Stimulated activated CD4-positive, alpha-beta T cell treated with anti-CD3 and anti-CD28 coated beads, Interleukin-12 subunit alpha, Interleukin-12 subunit beta, amount 100 ng/mL, for 24 hours (primary cell): ENCODE data around the gene IRS1.
"Not testable (repeated sequence)": the region's sequence is repeated elsewhere in the genome, so short reads cannot be mapped to it uniquely, and the experiment has no call there.

Experiments used
- DNase-seq, 2 experiments: peaks; one replicate each; pipeline ENCODE4 v3.0.0-alpha.2; 2020; ENCODE audit warnings: low read depth in 2 of 2

IRS1 gene, protein sequence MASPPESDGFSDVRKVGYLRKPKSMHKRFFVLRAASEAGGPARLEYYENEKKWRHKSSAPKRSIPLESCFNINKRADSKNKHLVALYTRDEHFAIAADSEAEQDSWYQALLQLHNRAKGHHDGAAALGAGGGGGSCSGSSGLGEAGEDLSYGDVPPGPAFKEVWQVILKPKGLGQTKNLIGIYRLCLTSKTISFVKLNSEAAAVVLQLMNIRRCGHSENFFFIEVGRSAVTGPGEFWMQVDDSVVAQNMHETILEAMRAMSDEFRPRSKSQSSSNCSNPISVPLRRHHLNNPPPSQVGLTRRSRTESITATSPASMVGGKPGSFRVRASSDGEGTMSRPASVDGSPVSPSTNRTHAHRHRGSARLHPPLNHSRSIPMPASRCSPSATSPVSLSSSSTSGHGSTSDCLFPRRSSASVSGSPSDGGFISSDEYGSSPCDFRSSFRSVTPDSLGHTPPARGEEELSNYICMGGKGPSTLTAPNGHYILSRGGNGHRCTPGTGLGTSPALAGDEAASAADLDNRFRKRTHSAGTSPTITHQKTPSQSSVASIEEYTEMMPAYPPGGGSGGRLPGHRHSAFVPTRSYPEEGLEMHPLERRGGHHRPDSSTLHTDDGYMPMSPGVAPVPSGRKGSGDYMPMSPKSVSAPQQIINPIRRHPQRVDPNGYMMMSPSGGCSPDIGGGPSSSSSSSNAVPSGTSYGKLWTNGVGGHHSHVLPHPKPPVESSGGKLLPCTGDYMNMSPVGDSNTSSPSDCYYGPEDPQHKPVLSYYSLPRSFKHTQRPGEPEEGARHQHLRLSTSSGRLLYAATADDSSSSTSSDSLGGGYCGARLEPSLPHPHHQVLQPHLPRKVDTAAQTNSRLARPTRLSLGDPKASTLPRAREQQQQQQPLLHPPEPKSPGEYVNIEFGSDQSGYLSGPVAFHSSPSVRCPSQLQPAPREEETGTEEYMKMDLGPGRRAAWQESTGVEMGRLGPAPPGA (N-terminal part only)

DNA sequence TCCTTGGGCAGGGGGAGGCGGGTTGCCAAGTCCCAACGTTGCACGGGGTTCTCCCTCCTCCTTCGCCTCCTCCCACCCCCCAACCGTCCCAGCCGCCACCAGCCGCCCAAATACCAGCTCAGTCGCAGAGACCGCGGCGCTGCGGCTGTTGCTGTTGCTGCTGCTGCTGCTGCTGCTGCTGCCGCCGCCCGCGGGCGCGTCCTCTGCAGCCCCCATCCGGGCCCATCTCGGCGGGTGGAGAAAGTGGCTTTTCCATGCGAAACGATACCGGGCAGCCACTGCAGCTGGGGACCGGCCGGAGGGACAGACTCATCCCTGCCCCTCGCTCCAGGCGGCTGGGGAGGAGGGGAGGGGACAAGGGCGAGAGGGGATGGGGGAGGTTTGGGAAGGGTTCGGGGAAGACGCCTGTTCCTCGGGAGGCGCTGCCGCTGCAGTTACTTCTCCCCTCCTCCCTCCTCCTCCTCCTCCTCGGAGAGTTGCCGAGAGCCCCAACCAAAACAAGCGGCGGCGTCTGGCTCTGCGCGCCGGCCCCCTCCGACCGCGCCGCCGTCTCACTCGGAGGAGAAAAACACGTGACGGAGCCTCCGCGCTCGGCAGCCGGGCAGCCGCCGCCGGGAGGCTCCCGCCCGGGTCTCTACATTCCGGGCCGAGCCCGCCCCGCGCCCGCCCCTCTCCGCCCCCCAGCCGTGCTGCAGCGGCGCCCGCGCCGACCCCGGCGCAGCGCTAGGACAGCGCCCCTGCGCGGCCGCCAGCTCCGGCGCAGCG is at the start of gene IRS1:
Gene IRS1, minus strand, starts transcription at position 610 of the 765 bp plus-strand sequence. CDS start 1,082 bp downstream, outside the sequence.
- DNase-seq = peak in 1 of 2 experiments; percentile 46

DNA sequence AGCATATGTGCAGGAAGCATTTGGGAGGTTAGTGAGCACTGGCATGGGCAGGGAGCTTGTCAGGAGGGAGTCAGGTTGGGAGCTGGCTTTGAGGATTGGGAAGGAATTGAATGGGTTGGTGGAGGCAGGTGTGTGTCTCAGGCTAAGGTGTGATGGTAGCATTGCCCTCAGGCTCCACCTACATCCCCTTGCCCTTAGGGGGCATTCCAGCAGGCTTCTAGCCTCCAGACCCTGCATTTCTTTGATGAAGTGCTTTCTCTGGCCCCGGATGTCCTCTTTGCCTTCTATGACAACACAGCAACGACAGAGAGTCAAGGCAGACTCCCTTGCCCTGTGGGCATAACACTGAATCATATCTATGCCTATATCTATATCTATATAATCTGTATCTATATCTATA is 49.7 kb upstream of the IRS1 start:
- DNase-seq = no peak

DNA sequence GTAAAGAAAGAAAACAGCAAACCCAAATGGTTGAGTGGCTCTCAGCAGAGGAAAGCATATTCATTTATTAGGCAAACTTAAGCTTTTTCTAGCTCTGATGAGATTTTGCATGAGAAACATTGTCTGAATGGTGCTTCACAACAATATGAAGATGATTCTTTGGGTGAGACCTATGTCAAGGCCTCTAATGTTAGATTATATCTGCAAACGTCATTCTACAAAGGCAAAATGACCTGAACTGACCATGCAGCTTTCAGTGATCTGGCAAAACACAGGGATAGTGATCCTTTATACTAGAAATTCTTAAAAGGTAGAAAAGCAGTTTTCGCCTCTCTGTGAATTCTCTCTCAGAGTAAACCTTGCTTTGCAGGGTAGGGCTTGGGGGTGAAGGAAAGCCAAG is 47.9 kb upstream of the IRS1 start:
- DNase-seq = no peak

DNA sequence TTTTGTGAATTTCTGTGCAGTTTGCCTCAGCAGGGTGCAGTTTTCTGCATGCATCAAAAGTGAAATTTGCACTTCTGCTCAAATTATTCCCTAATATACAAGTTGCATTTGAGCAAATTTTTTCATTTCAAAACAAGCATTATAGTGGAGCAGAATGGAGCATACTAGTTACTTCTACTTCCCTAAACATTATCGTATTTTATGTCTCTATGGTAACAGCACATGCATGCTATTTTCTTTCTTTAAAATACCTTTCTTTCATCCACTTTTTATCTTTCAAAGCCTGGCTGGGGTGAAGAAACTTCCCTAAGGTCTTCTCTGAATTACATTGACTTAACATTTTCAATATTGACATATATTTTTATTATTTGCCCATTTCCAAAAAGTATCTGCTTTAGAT is 47.5 kb upstream of the IRS1 start:
- no peak for DNase-seq

DNA sequence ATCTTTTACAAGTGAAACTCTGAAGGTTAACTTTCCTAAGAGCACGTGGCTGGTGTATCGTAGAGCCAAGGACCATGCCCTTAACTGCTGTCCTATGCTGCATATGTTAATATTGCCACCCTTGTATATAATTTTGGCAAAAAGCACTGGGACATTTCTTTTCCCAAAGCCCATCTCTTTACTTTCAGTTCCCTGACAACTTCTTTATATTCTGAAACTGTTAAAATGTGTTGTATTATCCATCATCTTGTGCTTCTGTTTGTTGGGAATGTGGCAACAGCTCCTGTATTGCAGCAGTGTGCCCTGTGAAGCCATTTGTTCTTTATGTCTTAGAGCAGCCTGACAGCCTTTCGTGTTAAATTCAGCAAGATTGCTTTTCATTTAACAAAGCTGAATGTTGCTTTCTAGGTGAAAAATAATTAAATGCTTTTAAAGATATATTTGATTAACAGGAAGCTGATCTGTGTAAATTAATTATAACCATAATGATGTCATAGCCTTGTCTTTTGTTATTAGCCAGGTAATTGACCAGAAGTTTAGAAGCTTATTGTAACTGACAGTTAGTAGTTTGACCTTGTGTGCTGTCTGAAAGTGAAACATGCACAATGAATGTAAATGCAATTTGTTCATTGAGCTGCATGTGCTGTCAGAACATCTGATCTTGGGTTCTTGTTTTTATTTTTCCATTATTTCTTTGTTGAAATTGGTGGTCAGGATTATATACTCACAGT is 45.9 kb upstream of the IRS1 start:
- DNase-seq = no peak

DNA sequence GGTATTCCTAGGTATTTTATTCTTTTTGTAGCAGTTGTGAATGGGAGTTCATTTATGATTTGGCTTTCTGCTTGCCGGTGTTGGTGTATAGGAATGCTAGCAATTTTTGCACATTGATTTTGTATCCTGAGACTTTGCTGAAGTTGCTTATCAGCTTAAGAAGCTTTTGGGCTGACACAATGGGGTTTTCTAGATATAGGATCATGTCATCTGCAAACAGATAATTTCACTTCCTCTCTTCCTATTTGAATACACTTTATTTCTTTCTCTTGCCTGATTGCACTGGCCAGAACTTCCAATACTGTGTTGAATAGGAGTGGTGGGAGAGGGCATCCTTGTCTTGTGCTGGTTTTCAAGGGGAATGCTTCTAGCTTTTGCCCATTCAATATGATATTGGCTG is 43.4 kb upstream of the IRS1 start:
- DNase-seq = not testable (repeated sequence)

DNA sequence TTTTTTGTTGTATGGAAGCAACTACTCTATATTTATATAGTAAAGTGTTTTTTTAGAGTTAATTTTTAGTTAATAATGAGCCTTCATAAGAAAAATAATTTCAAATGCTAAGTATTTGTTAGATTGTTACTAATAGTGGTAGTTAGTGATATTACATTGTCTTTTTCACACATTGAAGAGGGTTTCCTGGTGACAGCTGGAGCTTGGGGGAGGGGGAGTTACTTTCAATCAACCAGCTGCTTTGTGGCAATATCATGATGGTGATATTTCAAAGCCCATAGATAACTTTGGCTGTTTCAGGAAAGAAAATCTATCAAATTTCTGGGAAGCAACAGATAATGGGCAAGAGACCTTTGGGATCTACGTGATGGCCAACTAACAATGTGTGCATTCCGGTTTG is 40.3 kb upstream of the IRS1 start:
- DNase-seq = no peak

DNA sequence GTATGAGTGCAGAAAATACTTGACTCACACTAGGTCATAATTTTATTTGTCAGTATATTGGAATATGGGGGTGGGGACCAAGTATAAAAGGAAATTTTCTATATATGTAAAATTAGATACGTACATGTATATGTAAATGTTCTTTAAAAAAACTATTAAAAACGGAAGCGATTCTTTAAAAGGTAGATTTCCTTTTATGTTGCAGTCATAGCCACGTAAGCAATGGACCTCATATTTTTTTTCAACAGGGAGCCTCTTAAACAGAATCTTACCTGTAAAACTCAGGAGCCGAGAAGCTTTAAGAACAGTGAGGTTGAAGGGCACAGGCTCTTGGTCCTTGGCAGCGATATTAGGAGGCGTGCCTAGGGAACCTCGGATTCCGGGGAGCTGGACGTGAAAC is 39.5 kb upstream of the IRS1 start:
- no peak for DNase-seq

DNA sequence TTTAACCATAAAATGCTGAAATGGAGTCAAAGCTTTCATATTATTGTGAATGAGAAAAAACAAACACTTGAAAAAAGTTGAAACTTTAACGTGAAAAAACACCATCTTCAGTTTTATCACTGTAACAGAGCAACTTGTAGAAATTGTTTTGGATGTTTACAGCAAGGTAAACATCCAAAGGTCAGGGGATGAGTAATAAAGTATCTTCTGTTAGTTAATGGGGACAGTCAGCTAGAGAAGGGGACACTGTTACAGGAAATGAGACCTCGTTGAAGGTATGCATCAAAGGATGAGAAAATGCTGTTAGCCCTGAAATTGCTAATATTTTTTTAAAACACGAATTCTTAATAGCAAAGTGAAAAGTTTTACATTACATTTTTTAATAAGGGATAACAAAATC is 39.1 kb upstream of the IRS1 start:
- no peak for DNase-seq

DNA sequence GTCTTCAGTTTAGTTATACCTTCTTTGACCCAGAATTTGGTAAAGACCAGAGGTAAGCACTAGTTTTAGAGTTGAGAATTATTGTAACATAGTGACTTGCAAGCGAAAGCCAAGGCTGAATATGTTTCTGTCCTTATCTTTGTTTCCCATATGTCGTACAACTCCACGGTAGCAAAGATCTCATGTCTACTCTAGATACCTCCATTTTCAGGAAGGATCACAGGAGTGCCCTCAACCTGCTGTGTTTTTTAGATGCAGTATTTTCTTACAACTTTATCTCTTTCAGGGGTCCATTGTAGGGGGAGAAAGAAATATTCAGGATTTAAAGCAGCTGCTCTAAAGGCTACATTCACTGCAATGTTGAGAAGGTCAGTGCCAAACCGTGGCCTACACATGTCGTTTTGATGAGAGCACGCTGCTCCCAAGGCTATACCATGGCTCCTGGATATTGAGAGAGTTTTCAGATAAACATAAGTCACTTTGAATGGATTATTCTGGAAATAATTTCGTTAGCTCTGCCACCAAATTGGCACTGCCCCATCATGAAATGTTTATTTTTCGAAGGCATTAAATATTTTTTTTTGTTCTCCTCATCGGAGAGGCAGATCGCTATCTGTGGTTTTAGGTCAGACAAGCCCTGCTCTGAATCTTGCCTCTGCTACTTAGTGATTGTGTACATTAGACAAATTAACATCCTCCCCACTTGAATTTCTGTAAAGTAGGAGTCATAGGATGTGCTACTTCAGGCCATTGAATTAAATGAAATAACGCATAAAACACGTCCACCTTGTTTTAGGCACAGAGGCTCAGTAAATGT is 38.4 kb upstream of the IRS1 start:
- DNase-seq = no peak

DNA sequence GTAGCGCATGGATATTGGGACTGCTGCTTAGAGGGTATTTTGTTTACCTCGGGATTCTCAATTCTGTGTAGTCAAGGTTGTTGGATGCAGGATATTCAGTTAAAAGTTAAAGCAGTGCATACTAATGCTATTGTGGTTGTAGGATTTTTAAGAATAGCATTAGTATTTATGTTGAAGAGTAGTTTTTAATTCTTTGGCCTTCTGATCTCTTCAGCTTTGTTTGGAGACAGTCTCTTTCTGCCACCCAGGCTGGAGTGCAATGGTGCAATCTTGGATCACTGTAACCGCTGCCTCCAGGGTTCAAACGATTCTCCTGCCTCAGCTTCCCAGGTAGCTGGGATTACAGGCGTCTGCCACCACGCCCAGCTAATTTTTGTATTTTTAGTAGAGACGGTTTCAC is 37.7 kb upstream of the IRS1 start:
- no peak for DNase-seq

DNA sequence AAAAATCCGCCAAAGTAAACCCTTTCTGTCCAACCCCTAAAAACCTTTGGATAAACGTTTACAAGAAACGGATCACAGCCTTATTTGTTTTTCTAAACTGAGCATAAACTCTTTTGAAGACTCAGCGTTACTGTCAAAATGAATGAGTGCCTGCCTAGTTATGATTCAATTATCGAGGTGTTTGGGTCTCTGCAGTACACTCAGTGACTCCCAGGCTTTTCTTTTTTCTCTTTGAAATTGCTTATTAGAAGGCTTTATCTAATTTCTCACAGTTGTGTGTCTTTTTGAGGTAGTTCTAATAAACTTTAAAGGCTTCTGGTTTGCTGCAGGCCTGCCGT is 36.9 kb upstream of the IRS1 start:
- DNase-seq = no peak

DNA sequence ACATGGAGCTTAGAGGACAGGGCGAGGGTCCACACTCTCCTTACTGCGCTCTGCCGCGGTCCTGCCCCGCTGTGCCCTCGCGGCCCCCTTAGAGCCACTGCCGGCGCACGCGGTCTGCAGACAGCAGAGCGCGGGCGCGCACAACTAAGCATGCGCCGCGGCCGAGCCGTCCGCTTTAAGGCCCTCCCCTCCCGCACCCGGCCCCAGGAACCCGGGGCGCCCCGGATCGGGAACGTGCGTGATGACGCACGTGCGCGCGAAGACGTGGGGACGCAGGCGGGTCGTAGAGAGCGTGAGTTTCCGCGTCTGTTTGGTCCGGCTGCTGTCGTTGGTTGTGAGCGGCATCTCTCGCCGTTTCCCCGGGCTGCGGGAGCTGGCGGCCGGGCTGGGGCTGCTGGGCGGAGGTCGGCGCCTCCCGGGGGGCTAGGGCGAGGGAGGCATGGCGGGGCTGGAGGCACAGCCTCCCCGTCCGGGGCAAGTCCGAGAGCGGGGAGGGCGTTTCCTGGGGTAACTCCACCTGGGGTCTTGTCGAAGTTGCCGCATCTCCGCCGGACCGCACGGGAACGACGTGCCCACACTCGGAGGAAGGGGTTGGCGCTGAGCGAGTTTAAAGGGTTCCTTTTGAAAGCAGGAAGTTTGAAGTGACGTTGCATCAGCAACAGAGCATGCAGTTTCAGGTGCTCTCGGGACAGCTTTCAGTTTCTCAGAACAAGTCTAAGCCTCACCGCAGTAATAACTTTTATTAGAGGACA is 36.4 kb upstream of the IRS1 start, which contains the start of gene RHBDD1:
Gene RHBDD1, plus strand, starts transcription at position 259 of the 752 bp plus-strand sequence. CDS start 28,640 bp downstream, outside the sequence.
- peak; percentile 86 to 94 for DNase-seq

DNA sequence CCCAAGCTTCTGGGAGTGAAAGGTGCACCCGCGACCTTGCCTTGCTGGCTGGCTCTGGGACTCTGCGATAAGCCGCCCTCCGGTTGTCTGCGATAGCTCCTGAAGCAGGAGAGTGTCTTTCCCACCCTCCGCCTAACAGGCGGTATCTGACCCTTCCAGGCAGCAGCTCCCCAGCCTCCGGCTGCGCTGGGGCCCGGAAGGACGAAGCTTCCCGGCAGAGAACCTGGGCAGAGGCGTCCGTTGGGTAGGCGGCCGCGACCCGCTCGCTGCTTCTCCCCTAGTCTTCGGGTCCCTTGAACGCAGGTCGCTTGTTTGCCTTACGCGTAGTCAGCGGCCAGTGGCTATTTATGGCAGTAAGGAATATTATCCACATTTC is 35.8 kb upstream of the IRS1 start:
- no peak for DNase-seq

DNA sequence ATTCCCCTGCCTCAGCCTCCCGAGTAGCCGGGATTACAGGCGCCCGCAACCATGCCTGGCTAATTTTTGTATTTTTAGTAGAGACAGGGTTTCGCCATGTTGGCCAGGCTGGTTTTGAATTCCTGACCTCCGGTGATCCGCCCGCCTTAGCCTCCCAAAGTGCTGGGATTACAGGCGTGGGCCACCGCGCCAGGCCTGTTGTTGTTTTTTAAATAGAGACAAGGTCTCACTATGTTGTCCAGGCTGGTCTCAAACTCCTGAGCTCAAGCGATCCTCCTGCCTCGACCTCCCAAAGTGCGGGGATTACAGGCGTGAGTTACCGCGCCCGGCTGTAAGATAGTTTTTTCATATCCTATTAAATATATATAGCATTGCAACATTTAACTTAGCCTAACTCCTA is 35.3 kb upstream of the IRS1 start:
- not testable (repeated sequence) for DNase-seq

DNA sequence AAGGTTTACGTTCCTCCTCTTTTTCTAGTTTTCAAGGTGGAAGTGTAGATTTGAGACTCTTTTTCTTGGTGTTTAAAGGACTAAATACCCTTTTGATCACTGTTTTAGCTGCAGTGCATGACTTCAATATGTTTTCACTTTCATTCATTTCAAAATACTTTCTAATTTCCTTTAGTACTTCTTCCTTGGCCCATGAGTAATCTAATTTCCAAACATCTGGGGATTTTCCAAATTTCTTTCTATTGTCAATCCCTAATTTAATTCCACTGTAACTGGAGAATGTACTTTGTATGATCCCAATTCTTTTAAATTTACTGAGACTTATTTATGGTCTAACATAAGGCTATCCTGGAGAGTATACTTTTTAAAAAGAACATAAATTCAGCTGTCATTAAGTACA is 32.4 kb upstream of the IRS1 start:
- no peak for DNase-seq

DNA sequence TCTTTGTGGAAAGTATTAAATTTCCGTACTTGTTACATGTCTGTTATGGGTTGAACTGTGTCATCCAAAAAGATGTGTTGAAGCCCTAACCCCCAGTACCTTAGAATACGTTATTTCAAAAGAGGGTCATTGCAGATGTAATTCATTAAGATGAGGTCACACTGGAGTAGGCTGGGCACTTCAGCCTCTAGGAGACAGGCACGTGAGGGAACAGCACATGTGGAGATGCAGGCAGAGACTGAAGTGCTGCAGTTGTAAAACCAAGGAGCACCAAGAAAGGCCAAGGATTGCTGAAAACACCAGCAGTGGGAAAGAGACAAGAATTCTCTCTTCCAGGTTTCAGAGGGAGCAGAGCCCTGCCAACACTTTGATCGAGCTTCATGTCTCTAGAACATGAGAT is 31.6 kb upstream of the IRS1 start:
- no peak for DNase-seq

DNA sequence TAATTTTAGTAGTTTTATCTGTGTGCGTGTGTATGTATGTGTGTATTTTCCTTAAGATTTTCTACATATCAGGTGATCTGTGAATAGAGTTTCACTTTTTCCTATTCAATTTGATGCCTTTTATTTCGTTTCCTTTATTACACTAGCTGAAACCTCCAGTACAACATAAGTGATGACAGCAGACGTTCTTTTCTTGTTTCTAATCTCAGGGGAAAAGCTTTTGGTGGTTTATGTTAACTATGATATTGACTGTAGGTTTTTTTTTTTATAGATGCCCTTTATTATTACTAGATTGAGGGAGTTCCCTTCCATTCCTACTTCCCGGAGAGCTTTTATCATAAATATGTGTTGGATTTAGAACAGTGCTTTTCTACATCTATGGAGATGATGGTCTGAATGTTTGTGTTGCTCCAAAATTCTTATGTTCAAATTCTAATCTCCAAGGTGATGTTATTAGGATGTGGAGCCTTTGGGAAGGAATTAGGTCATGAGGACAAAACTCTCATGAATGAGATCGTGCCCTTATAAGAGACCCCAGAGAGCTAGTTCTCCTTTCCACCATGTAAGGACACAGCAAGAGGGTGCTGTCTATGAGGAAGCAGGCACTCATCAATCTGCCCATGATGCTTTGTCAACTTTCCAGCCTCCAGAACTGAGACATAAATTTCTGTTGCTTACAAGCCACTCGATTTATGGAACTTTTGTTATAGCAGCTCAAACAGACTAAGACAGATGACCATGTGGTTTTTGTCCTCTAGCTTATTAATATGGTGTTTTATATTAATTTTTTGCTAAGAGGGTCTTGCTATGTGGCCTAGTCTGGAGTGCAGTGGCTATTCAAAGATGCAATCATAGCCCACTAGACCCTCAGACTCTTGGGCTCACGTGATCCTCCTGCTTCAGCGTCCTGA is 30.4 kb upstream of the IRS1 start:
- no peak for DNase-seq

DNA sequence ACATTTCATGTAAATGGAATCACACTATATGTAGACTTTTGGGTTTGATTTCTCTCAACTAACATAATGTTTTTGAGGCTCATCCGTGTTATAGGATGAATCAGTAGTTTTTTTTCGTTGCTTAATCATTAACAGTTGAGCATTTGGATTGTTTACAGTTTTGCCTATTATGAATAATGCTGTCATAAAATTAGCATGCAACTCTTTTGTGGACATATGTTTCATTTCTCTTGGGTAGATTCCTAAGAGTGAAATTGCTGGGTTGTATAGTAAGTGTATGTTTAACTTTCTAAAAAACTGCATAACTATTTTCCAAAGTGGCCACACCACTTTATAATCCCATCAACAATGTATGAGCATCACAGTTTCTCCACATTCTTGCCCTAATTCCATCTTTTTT is 28.6 kb upstream of the IRS1 start:
- no peak for DNase-seq
